ENCODE results near the gene PLEKHG2.

The PLEKHG2 gene

DNA sequence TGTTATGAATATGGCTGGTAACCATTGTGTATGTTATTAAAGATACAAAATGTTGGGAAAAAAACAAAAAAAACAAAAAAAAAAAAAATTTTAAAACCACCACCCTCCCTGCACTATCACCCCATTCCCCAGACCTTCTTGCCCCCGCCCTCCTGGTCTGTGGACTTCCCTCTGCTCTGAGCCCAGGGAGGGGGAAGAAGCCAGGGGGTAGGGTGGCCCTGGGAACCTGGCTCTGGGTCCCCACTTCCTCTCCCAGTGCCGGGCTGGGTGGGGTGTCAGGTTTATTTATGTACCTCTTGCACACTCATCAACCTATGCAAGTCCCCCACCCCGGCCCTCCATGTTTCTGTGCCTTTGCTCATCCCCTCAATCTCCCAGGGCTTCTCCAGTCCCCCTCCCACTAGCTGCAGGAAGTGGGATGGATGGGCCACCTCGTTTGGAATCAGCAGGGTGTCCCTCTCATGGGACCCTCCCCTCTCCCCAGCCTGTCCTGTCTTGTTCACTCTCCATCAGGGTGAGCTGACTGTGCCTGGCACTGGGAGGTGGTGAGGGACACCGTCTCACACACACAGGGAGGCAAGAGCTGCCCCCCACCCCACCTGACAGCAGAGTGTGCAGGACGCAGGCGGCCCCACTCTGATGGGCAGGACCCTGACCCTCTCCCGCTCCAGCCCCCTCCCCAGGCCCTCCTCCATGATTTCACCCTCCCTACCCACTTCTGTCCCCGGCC lies 27.5 kb upstream of the PLEKHG2 start:
- no peak for DNase-seq

GRCh38 chr19:39385629-39386411 lies 26.6 kb upstream of the PLEKHG2 start:
- no peak for DNase-seq

GRCh38 chr19:39386557-39386956 lies 25.9 kb upstream of the PLEKHG2 start:
- DNase-seq: no peak

- DNase-seq: no peak
Measured at GRCh38 chr19:39388657-39389056, 23.8 kb upstream of the PLEKHG2 start.

GRCh38 chr19:39389631-39390414 lies 22.6 kb upstream of the PLEKHG2 start:
- DNase-seq: no peak

DNA sequence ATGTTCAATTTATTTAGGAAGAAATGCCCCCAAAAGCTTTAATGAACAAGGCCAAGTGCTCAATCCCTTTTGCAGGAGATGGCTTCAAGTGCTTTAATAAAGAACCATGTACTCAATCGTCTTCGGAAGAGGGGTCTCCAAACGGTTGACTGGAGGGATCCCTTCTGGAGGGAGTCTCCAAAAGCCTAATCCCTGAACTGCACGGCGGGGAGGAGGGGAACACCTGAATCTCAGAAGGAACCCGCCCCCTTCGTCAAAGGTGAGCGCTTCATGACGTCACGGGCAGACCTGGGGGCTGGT lies 22.1 kb upstream of the PLEKHG2 start:
- no peak for DNase-seq

DNA sequence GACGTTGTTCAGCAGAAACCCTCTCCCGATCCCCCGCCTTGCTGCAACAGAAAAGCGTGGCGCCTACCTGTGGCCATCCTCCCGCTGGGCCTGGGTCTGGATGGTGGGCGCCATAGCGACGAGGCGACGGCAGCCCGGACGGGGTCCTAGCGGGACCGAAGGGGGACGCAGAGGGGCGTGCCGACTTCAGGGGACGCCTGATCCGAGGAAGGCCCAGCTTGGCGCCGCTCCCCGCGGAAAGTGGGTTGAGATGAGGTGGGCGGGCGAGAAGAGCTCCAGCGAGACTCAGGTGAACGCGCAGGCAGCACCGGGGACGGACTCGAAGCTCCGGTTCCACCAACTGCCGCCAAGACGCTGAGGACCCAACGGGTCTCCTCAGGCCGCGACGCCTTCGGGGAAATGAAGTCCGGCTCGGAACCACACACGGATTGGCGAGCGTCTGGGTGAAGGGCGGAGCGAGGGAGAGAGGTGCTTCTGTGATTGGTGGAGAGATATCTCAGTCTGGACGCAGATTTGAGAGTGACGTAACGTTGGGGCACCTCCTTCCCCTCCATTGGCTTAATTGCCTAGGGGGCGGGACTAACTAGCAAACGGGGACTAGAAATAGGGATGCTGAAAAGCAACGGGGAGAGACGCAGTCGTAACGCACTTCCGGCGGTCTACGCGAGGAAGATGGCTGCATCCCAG lies 21.6 kb upstream of the PLEKHG2 start, which contains the start of the genes MED29 and PAF1:
TSS of gene MED29 (plus strand) at position 628 of the 687 bp plus-strand sequence. CDS start at position 673, 45 bp downstream.
TSS of gene PAF1 (minus strand) at position 356 of the 687 bp plus-strand sequence. CDS start at position 114, 242 bp downstream.
- peak; percentile 98 for DNase-seq

GRCh38 chr19:39397360-39398296 lies 14.8 kb upstream of the PLEKHG2 start:
- peak; percentile 18 for DNase-seq

GRCh38 chr19:39398297-39398864 lies 14.1 kb upstream of the PLEKHG2 start:
- DNase-seq: no peak

DNA sequence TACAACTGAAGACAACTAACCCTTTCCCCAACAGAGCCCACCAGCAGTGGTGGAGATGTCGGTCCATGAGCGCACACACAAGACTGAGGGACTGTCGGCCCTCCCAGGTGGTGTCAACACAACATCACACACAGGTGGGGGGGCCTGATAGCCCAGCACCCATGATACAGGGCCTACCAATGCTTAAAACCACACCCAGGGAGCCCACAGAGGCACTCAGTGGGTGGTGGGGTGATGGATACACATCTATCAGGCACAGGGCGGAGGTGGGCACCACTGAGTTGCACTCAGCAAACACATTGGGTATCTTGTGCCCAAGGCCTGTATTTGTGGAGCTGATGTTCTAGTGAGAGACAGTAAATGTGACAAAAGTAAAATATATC lies 12.8 kb upstream of the PLEKHG2 start:
- DNase-seq: no peak

- no peak for DNase-seq
Measured at GRCh38 chr19:39400061-39400460, 12.4 kb upstream of the PLEKHG2 start.

DNA sequence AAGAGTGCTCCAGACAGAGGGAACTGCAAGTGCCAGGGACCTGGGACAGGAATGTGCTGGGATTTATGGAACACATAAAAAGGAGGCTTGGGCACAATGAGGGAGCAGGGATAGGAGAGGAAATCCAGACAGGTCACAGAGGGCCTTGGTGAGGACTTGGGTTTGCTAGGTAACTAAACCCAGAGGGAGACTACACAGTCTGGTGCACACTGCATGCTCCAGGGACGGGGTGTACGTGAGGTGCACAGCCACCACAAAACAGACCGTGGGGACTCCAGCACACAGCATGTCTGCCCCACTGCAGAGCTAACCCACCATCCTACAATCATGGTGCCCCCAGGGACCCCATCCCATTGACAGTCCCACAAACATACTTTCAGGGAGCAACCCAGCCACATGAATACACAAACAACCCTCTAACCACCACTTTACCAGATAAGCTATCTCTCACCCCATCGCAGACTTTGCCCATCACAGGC lies 11.4 kb upstream of the PLEKHG2 start:
- no peak for DNase-seq

GRCh38 chr19:39401549-39402345 lies 10.7 kb upstream of the PLEKHG2 start:
- DNase-seq: no peak

- peak; percentile 20 for DNase-seq
Measured at GRCh38 chr19:39402346-39403300, 9.8 kb upstream of the PLEKHG2 start.

- peak; percentile 18 for DNase-seq
Measured at GRCh38 chr19:39403331-39404312, 8.8 kb upstream of the PLEKHG2 start.

DNA sequence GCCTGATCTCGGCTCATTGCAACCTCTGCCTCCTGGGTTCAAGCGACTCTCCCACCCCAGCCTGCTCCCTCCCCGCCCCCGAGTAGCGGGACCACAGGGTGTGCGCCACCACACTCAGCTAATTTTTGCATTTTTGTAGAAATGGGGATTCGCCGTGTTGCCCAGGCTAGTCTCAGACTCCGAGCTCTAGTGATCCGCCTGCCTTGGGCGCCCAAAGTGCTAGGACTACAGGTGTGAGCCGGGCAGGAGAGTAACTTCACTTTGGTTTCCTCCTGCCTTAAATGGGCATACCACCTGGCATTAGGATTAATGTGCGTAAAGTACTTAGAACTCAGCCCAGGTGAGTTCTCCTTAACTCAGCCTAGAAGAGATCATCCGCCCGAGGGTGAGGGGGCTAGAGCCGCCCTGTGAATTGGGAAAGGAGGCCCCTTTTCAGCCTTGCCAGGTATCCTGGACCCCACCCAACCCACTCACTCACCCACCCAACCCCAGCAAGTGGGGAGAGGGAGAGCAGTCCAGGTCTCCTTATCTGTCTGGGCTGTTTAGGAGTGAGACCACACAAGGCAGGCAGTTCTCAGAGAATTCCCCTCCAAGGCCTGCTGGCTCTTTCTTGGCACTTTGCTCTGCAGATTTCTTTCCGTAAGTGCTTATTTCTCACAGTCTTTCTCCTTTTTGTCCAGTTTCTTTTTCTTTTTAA lies 7.1 kb upstream of the PLEKHG2 start:
- DNase-seq: no peak
